ENCODE measurements around the gene TAF10.

- no peak for TF ChIP-seq TARDBP (IDR thresholded peaks at IDR 0.05)
- no peak for TF ChIP-seq ELF4 (IDR thresholded peaks at IDR 0.05)
- no peak for TF ChIP-seq SP1 (IDR thresholded peaks at IDR 0.05)
- TF ChIP-seq HDGF (IDR thresholded peaks at IDR 0.05; ENCODE audit: borderline replicate concordance) = no peak
- no peak for TF ChIP-seq FOXM1 (IDR thresholded peaks at IDR 0.05; ENCODE audit: borderline replicate concordance)
- TF ChIP-seq NFRKB (IDR thresholded peaks at IDR 0.05) = no peak
- no peak for TF ChIP-seq ARNT (IDR thresholded peaks at IDR 0.05)
- no peak for TF ChIP-seq PKNOX1 (IDR thresholded peaks at IDR 0.05)
Observed at GRCh38 chr11:6650980-6651379, 39.0 kb upstream of the TAF10 start.

Measured in HEK293T (cell line).